ENCODE results near the gene AJM1.

AJM1 gene

GRCh38 chr9:136808075-136808805 lies 34.0 kb upstream of the AJM1 start:
- DNase-seq = peak; percentile 17 to 78 (median 46)

- DNase-seq = no peak
Observed at GRCh38 chr9:136808806-136809158, 33.5 kb upstream of the AJM1 start.

GRCh38 chr9:136814725-136815421 lies 27.4 kb upstream of the AJM1 start:
- no peak for DNase-seq

GRCh38 chr9:136815422-136815782 lies 26.9 kb upstream of the AJM1 start:
- no peak for DNase-seq

GRCh38 chr9:136820971-136821825 lies 21.1 kb upstream of the AJM1 start:
- DNase-seq = no peak

DNA sequence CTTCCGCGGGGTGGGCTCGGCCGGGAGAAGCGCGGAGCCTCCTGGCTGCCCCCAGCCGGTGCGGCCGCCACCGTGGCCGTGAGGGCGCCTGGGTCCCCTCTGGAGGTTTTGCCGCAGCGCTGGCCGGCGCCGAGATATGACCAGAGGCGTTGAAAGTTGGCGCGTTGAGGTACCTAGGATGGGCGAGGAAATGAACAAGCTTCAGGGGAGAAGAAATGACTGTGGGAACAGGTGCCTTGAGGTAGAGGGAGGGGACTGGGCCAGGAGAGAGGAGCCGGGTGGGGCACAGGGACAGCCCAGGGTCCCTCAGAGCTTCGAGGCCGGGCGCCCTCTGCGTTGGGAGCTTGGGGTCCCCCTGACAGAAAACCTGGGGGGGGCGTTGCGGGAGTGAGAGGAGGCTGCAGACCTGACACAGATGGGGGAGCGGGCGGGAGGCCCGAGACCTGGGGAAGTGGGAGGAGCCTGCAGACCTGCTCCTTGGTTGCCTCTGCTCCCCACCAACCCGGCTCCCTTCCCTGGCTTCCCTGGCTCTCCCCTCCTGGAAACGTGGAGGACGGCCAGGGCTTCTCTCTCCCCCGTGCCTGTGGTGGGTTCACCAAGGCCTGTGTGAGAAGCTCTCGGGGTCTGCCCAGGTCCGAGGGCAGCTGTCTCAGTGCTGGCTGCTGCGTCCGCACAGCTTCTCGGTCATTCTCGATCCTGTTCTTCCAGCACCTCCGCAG lies 20.3 kb upstream of the AJM1 start:
- DNase-seq = no peak

GRCh38 chr9:136823136-136824046 lies 18.9 kb upstream of the AJM1 start:
- no peak for DNase-seq

DNA sequence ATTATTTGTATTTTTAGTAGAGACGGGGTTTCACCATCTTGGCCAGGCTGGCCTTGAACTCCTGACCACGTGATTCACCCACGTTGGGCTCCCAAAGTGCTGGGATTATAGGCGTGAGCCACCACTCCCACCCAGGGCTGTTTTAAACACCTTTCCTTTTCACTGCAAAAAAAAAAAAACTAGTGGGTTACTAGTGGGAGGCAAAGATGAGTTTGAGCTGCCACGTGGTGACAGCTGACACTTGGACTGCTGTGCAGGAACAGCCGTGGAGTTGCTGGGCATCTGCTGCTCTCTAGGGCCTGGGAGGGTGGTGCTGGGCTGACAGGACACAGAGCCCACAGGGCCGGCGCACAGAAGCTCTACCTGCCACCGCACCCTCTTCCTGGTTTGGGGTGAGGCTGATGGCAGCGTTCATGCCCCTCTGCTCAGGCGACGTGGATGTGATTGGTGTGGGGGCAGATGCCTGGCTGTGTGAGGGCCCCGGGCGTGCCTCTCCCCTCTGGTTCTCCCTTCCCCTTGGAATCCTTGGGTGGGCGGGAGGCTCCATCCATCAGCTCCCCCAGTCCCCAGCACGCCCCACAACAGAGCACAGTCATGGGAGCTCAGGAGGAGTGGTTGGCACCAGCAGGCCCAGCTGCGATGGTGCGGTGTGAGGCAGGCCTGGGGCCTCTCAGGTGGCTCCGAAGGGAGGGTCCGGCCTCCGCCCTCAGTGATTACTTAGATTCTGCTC lies 17.6 kb upstream of the AJM1 start:
- DNase-seq = no peak

- DNase-seq = no peak
Observed at GRCh38 chr9:136825295-136826187, 16.7 kb upstream of the AJM1 start.

- DNase-seq = no peak
Observed at GRCh38 chr9:136826188-136826541, 16.1 kb upstream of the AJM1 start.

DNA sequence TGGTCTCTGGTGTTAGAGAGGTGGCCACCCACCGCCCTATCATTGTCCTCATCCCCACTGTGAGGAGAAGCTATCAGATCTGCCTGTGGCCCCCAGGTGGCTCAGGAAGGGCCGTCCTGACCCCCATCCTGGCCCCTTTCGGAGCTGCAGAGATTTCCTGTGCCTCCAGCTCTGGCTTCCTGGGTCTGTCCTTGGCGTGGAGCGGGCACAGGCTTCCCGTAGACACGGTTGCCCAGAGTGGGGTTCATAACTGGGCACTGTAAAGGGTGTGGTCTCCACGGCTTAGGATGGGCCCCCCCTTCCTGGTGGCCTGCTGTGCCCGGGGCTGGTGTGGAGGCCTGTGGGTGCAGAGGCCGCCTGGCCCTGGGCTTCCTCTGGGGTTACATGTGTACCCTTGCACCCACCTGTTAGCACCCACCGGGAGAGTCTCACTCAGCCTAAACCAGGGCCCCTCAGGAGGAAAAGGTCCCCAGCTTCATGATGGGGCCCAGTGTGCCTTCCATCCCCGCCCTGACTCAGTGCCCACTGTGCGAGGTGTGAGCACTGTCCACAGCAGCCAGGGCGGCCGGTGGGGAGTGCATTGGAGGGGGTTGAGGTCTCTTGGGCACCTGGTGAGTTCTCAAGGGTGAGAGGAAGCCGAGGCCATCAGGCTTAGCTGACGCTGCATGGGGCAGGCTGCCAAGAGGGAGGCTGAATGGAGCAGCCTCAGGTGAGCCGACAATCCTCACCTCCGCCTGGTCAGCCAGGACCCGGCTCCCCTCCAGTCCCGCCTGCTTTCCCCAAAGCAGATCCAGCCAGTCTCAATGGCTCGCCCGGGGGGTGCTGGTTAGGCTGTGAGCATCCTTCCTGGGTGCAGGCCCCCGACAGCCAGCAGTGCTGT lies 15.3 kb upstream of the AJM1 start:
- no peak for DNase-seq

- no peak for DNase-seq
Observed at GRCh38 chr9:136827794-136828473, 14.3 kb upstream of the AJM1 start.

GRCh38 chr9:136828474-136829140 lies 13.7 kb upstream of the AJM1 start:
- DNase-seq = no peak

- no peak for DNase-seq
Observed at GRCh38 chr9:136829412-136829811, 12.9 kb upstream of the AJM1 start.

DNA sequence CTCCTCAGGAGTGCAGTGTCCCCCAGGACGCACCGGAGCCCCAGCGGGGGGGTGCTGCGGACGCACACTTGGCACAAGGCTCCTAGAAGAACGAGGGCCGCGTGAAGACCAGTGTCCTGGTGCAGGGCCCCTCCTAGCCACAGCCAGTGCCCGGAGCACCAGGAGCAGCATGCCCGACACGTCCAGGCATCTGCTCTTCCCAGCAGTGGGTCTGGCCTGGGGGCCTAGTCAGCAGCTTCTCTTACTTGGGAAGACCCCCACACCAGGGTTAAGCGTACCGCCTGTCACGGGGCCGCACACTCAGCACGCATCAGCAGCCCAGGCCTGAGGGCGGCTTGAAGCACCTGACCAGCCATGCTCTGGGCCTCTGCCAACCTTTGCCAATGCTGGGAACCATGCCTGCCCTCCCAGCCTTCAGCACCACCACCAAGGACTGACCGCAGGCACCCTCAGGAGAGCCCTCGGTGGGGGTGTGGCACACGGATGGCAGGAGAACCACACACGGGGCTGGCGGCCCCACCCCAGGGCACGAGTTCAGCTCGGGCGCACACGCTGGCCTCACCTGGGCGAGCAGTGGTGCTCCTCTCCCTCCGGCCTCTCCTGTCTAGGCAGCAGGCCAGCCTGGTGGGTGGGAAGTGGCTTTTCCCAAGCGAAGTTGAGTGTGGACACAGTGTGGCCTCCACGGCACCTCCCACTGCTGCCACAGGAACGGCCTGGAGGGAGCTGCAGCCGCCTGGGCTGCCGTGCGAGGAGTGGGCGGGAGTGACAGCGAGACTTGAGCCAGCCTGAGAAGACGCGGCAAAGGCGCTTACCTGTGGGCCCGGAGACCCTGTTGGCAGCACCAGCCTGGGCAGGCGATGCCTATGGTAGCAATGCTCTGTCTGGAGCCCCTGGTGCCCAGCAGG lies 12.0 kb upstream of the AJM1 start:
- DNase-seq = no peak

GRCh38 chr9:136831002-136831719 lies 11.1 kb upstream of the AJM1 start:
- no peak for DNase-seq
